K562 (cell line): Measurements from ENCODE around the gene KRTAP10-4. TPM values are rescaled to one million over a fixed set of nuclear protein-coding genes. Genes with fewer than 3 reads are reported as not detected.

ENCODE experiments used
- C11orf30 ChIP-seq: fragments of 450-650 bp; IDR thresholded peaks from 2 replicates; pipeline ENCODE4 v1.6.1; 2016; ENCODE audit warnings: low read depth, mild to moderate bottlenecking
- CREB1 ChIP-seq, 2 experiments: sonication (generic) in 1 of 2; formaldehyde crosslinking in 1 of 2; IDR thresholded peaks; 2 replicates each; pipeline versions ENCODE4 v1.6.1 to v1.8.0; 2012 to 2022; ENCODE audit warnings: inconsistent platforms in 1 of 2, mild to moderate bottlenecking in 1 of 2, missing genetic modification reagents in 1 of 2, moderate library complexity in 1 of 2
- ETV1 ChIP-seq: fragments of 450-650 bp; conservative IDR thresholded peaks from 2 replicates; pipeline ENCODE4 v1.6.1; 2016; ENCODE audit warnings: missing genetic modification characterization, control low read depth, low read depth, missing compliant biosample characterization
- GABPA ChIP-seq: fragments of 200-800 bp; sonication (Bioruptor generic); conservative IDR thresholded peaks from 2 replicates; pipeline ENCODE4 v1.6.1; 2016; ENCODE audit warnings: low read depth, missing genetic modification characterization, missing compliant biosample characterization
- LEF1 ChIP-seq: fragments of 450-650 bp; IDR thresholded peaks from 2 replicates; pipeline ENCODE4 v1.6.1; 2016; ENCODE audit warnings: mild to moderate bottlenecking
- NFIC ChIP-seq: fragments of 450-650 bp; IDR thresholded peaks from 2 replicates; pipeline ENCODE4 v1.6.1; 2017; ENCODE audit warnings: mild to moderate bottlenecking, inconsistent platforms
- OTX1 ChIP-seq: fragments of 450-650 bp; formaldehyde crosslinking; IDR thresholded peaks from 2 replicates; pipeline ENCODE4 v1.4.0; 2022; ENCODE audit warnings: mild to moderate bottlenecking
- RBM17 ChIP-seq: fragments of 200-400 bp; formaldehyde crosslinking; IDR thresholded peaks from 2 replicates; pipeline ENCODE4 v1.6.1; 2017; ENCODE audit warnings: low read depth, mild to moderate bottlenecking, low read length, borderline replicate concordance
- SAP30 ChIP-seq: fragments of 200-600 bp; sonication (generic); IDR thresholded peaks from 2 replicates; pipeline ENCODE4 v1.6.1; 2012; ENCODE audit warnings: borderline replicate concordance, low read depth, mild to moderate bottlenecking, moderate library complexity, low read length, control low read depth, inconsistent platforms; ENCODE audit not compliant: insufficient read depth, poor library complexity, severe bottlenecking
- TEAD2 ChIP-seq: fragments of 450-650 bp; IDR thresholded peaks from 2 replicates; pipeline ENCODE4 v1.6.1; 2016; ENCODE audit warnings: missing genetic modification characterization, control low read depth, missing compliant biosample characterization
- TFAM ChIP-seq: fragments of 250-450 bp; sonication (Bioruptor Pico); conservative IDR thresholded peaks from 2 replicates; pipeline ENCODE4 v1.5.0; 2021; ENCODE audit warnings: mild to moderate bottlenecking, moderate library complexity
- TOE1 ChIP-seq, 2 experiments: fragments of 450-650 bp in 1 of 2; sonication (generic) in 1 of 2; formaldehyde crosslinking in 1 of 2; IDR thresholded peaks; 2 replicates each; pipeline versions ENCODE4 v1.7.1 to v1.8.0; 2016 to 2022; ENCODE audit warnings: borderline replicate concordance in 2 of 2, mild to moderate bottlenecking in 2 of 2, antibody characterized with exemption in 1 of 2, inconsistent platforms in 1 of 2, low read depth in 1 of 2, missing genetic modification reagents in 1 of 2, moderate library complexity in 1 of 2
- ZFP30 ChIP-seq: fragments of 250-450 bp; sonication (Bioruptor Pico); IDR thresholded peaks from 2 replicates; pipeline ENCODE4 v1.8.0; 2022; ENCODE audit warnings: moderate library complexity, mild to moderate bottlenecking, inconsistent platforms, borderline replicate concordance
- ZNF766 ChIP-seq: fragments of 200-800 bp; sonication (Bioruptor generic); conservative IDR thresholded peaks from 2 replicates; pipeline ENCODE4 v1.6.1; 2016; ENCODE audit warnings: missing genetic modification characterization, missing compliant biosample characterization
- ZSCAN32 ChIP-seq: fragments of 450-650 bp; formaldehyde crosslinking; IDR thresholded peaks from 2 replicates; pipeline ENCODE4 v1.4.0; 2020; ENCODE audit warnings: mild to moderate bottlenecking, moderate library complexity
- polyA plus RNA-seq, 8 experiments: library from polyadenylated mRNA; depleted of rRNA in 4 of 8; stranded (reverse) in 5 of 8; unstranded in 3 of 8; fragments of >200 nt; fragmentation: Nextera tagmentation in 2 of 8; fragmentation: Illumina TruSeq in 1 of 8; extraction: Ambion mirVana in 2 of 8; extraction: Trizol in 1 of 8; gene quantifications; 2 replicates each; pipeline versions ENCODE4 v1.2.1 to v1.2.3, GENCODE V29; 2011 to 2014; ENCODE audit warnings: inconsistent platforms in 1 of 8, missing spikeins in 1 of 8
- total RNA-seq, 7 experiments: library from RNA; depleted of rRNA in 6 of 7; stranded (reverse); fragments of >200 nt in 6 of 7; fragmentation: Illumina TruSeq in 2 of 7; extraction: Trizol in 2 of 7; gene quantifications; 2 replicates each; pipeline versions ENCODE4 v1.2.1 to v1.2.3, GENCODE V29; 2011 to 2021; ENCODE audit warnings: low replicate concordance in 1 of 7
- TF ChIP-seq, protein P1 (sequence below): sonication (generic); IDR thresholded peaks from 2 replicates; pipeline ENCODE4 v1.6.1; 2016
- TF ChIP-seq, protein P2 (sequence below), 2 experiments: fragments of 450-650 bp; conservative IDR thresholded peaks; 2 replicates each; pipeline ENCODE4 v1.6.1; 2017; ENCODE audit warnings: mild to moderate bottlenecking in 2 of 2, moderate library complexity in 2 of 2
- TF ChIP-seq, protein P3 (sequence below): fragments of 250-450 bp; sonication (Bioruptor Pico); IDR thresholded peaks from 2 replicates; pipeline ENCODE4 v1.4.0; 2020; ENCODE audit warnings: mild to moderate bottlenecking, moderate library complexity, borderline replicate concordance
- TF ChIP-seq, protein P4 (sequence below): fragments of 450-650 bp; IDR thresholded peaks from 2 replicates; pipeline ENCODE4 v1.6.1; 2016

Gene KRTAP10-4
- total and polyA plus RNA-seq, 9 of the 15 experiments (the other 6 are each of a cell fraction or from before 2014, with no cell fraction given), result not detected

DNA sequence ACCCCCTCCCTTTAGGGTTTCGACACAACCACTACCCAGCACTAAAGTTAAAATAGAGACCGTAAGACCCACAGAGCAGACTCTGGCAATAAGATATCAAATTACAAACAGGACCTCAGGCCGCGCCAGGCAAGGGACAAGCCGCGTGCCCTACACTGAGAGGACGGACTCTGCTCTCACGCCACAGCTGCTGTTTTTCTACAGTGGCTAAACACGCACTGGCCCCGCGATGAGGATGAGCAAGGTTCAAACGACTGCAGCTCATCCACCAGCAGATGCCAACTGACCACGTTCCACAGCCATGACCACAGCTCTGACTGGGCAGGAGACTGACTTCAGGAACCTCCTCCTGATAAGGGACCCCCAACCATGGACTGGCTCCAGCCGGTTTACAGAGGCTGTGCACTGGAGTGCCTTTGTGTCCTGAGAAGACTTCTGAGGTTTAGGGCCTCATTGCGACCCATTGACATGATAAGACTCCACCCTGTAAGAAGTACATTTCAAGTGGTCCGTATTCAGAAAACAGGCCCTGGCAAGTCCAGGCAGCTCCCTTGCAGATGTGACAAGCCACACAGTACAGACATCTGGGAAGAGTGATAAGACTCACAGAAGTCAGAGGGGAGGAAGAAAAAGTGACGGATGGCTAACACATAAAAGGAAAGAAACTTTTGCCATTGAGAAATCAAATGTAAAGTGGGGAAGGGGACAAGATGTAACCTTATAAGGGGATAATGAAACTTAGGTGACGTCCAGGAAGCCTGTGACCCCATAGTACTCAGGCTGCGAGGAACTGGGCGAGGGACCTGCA is 20.3 kb downstream of the KRTAP10-4 start (continued):
- TF ChIP-seq CREB1 (IDR thresholded peaks at IDR 0.05), result no peak
- TF ChIP-seq CREB1 (CRISPR knock-in tag; IDR thresholded peaks at IDR 0.05), result peak; percentile 41
- no peak for TF ChIP-seq RBM17
- TF ChIP-seq TFAM (CRISPR knock-in tag), result no peak
- TF ChIP-seq, protein P1, sequence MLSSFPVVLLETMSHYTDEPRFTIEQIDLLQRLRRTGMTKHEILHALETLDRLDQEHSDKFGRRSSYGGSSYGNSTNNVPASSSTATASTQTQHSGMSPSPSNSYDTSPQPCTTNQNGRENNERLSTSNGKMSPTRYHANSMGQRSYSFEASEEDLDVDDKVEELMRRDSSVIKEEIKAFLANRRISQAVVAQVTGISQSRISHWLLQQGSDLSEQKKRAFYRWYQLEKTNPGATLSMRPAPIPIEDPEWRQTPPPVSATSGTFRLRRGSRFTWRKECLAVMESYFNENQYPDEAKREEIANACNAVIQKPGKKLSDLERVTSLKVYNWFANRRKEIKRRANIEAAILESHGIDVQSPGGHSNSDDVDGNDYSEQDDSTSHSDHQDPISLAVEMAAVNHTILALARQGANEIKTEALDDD, result no peak
- no peak for TF ChIP-seq ETV1 (tag)
- no peak for TF ChIP-seq SAP30
- TF ChIP-seq LEF1, result peak; percentile 98
- no peak; the same call in 1 of the 2 replicates for TF ChIP-seq TOE1 (IDR thresholded peaks at IDR 0.05; ENCODE audit: borderline replicate concordance)
- TF ChIP-seq TOE1 (CRISPR knock-in tag; IDR thresholded peaks at IDR 0.05; ENCODE audit: borderline replicate concordance, low read depth), result no peak
- TF ChIP-seq C11orf30, result no peak
- TF ChIP-seq, protein P2, sequence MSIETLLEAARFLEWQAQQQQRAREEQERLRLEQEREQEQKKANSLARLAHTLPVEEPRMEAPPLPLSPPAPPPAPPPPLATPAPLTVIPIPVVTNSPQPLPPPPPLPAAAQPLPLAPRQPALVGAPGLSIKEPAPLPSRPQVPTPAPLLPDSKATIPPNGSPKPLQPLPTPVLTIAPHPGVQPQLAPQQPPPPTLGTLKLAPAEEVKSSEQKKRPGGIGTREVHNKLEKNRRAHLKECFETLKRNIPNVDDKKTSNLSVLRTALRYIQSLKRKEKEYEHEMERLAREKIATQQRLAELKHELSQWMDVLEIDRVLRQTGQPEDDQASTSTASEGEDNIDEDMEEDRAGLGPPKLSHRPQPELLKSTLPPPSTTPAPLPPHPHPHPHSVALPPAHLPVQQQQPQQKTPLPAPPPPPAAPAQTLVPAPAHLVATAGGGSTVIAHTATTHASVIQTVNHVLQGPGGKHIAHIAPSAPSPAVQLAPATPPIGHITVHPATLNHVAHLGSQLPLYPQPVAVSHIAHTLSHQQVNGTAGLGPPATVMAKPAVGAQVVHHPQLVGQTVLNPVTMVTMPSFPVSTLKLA (conservative IDR thresholded peaks at IDR 0.05), result peak; percentile 31 to 59; a peak in 2 of 4 replicates
- TF ChIP-seq, protein P3, sequence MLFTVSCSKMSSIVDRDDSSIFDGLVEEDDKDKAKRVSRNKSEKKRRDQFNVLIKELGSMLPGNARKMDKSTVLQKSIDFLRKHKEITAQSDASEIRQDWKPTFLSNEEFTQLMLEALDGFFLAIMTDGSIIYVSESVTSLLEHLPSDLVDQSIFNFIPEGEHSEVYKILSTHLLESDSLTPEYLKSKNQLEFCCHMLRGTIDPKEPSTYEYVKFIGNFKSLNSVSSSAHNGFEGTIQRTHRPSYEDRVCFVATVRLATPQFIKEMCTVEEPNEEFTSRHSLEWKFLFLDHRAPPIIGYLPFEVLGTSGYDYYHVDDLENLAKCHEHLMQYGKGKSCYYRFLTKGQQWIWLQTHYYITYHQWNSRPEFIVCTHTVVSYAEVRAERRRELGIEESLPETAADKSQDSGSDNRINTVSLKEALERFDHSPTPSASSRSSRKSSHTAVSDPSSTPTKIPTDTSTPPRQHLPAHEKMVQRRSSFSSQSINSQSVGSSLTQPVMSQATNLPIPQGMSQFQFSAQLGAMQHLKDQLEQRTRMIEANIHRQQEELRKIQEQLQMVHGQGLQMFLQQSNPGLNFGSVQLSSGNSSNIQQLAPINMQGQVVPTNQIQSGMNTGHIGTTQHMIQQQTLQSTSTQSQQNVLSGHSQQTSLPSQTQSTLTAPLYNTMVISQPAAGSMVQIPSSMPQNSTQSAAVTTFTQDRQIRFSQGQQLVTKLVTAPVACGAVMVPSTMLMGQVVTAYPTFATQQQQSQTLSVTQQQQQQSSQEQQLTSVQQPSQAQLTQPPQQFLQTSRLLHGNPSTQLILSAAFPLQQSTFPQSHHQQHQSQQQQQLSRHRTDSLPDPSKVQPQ, result no peak
- TF ChIP-seq OTX1, result no peak
- TF ChIP-seq ZFP30 (CRISPR knock-in tag), result no peak
- TF ChIP-seq, protein P4, sequence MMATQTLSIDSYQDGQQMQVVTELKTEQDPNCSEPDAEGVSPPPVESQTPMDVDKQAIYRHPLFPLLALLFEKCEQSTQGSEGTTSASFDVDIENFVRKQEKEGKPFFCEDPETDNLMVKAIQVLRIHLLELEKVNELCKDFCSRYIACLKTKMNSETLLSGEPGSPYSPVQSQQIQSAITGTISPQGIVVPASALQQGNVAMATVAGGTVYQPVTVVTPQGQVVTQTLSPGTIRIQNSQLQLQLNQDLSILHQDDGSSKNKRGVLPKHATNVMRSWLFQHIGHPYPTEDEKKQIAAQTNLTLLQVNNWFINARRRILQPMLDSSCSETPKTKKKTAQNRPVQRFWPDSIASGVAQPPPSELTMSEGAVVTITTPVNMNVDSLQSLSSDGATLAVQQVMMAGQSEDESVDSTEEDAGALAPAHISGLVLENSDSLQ, result peak; percentile 88
- 0 out of 2 replicates have a peak, but pooled peaks have one; percentile 6 for TF ChIP-seq GABPA (tag)
- peak; percentile 92 for TF ChIP-seq ZNF766 (CRISPR knock-in tag)
- peak; percentile 83 for TF ChIP-seq NFIC
- TF ChIP-seq TEAD2 (tag), result peak; percentile 79
- peak; percentile 79; the same call in 1 of the 2 replicates for TF ChIP-seq ZSCAN32 (CRISPR knock-in tag)
